ACC112 (cell line): ENCODE results near the gene IRS4.
A peak's percentile ranks its signal among the peaks of the same experiment; 100 is the strongest.

ENCODE experiments used
- H2AFZ ChIP-seq: fragments of 200-600 bp; sonication (generic); one replicate; pipeline ENCODE4 v1.6.0; 2017; ENCODE audit warnings: antibody characterized with exemption, low read length; ENCODE audit not compliant: unreplicated experiment
- H3K27ac ChIP-seq: fragments of 200-600 bp; sonication (generic); 2 replicates; pipeline ENCODE4 v1.5.1; 2014; ENCODE audit warnings: low read depth, mild to moderate bottlenecking, antibody characterized with exemption, low read length, moderate library complexity
- H3K27me3 ChIP-seq: fragments of 200-600 bp; sonication (generic); 2 replicates; pipeline ENCODE4 v1.6.1; 2014; ENCODE audit warnings: mild to moderate bottlenecking, antibody characterized with exemption, low read length, moderate library complexity, mixed read lengths; ENCODE audit not compliant: insufficient read depth
- H3K36me3 ChIP-seq: fragments of 200-600 bp; sonication (generic); 2 replicates; pipeline ENCODE4 v1.6.1; 2016; ENCODE audit warnings: mild to moderate bottlenecking, antibody characterized with exemption, low read length, moderate library complexity, mixed read lengths; ENCODE audit not compliant: insufficient read depth
- H3K4me1 ChIP-seq: fragments of 200-600 bp; sonication (generic); one replicate; pipeline ENCODE4 v1.6.1; 2016; ENCODE audit warnings: low read length, mixed read lengths; ENCODE audit not compliant: insufficient read depth, unreplicated experiment, control insufficient read depth
- H3K4me3 ChIP-seq: fragments of 200-600 bp; sonication (generic); 2 replicates; pipeline ENCODE4 v1.5.1; 2014; ENCODE audit warnings: mild to moderate bottlenecking, low read depth, low read length
- H3K79me2 ChIP-seq: fragments of 200-600 bp; sonication (generic); one replicate; pipeline ENCODE4 v1.6.0; 2016; ENCODE audit warnings: low read length; ENCODE audit not compliant: control insufficient read depth, unreplicated experiment, insufficient read depth

The IRS4 gene

GRCh38 chrX:108726748-108727147 is 9.6 kb downstream of the IRS4 start:
- no peak overlapping the region for H3K4me3 ChIP-seq
- no peaks in the 10 kb centered on the region for H3K4me1 ChIP-seq
- H3K27me3 ChIP-seq = peaks cover 86% of the 10 kb centered on the region
- H3K27ac ChIP-seq = no peak overlapping the region
- H2AFZ ChIP-seq = no peak overlapping the region
- H3K79me2 ChIP-seq = no peaks in the 10 kb centered on the region
- H3K36me3 ChIP-seq = no peaks in the 10 kb centered on the region

DNA sequence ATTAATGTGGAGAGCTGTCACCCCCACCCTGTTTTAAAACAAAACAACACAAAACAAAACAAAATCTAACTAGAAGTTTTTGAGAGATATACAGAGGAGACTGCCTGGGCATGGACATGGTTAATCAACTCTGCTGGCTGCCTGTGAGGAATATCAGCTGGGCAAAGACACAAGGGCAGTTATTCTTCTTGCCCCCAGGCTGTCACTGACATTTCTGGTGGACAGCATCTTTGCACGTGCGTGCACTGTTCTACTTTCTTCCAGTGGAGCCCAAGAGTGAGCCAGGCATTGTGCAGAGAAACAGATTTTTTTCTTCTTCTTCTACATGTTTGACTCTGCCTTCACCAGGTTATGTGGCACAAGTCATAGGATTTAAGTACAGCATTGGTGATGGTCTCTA is 13.8 kb downstream of the IRS4 start:
- Histone ChIP-seq H3K4me3 (no peak overlapping the region), H3K27ac (no peak overlapping the region), H3K4me1 (no peaks in the 10 kb centered on the region), H3K79me2 (no peaks in the 10 kb centered on the region), H3K36me3 (no peaks in the 10 kb centered on the region), H3K27me3 (peaks cover 49% of the 10 kb centered on the region), H2AFZ (no peak overlapping the region)

DNA sequence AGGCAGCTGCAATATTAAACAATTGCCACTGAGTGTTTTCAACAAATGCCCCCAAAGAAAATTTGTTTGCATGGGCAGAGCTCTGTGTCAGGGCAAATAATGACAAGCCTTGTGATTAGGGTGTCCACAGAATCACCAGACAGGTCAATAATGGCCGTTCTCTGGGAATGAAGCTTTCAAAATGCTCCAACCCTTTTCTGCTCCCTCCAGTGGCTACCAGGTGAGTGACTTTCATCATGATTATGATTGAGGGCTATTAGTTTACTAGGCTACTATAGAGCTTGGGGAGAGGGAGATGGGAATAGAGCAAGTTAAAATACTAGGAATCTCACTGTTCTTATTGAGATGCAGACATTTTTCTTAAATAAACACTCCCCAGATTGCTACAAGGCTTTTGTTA is 23.5 kb downstream of the IRS4 start:
- Histone ChIP-seq H2AFZ (no peak overlapping the region), H3K4me1 (no peaks in the 10 kb centered on the region), H3K79me2 (no peaks in the 10 kb centered on the region), H3K27ac (no peak overlapping the region), H3K4me3 (no peak overlapping the region), H3K36me3 (no peaks in the 10 kb centered on the region), H3K27me3 (no peaks in the 10 kb centered on the region; the same call in 1 of the 2 replicates)

DNA sequence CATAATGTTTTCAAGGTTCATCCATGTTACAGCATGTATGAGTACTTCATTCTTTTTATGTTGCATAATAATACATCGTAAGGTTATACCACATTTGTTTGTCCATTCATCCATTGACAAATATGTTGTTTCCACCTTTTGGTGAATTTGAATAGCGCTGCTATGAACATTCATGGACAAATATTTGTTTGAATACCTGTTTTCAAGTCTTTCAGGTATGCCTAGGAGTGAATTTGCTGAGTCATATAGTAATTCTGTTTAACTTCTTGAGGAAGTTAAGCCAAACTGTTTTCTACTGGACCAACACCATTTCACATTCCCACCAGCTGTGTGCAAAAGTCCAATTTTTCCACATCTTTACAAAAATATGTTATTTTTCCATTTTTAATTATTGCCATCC is 31.5 kb downstream of the IRS4 start:
- Histone ChIP-seq H3K27ac (no peak overlapping the region), H3K79me2 (no peaks in the 10 kb centered on the region), H2AFZ (no peak overlapping the region), H3K4me1 (no peaks in the 10 kb centered on the region), H3K36me3 (no peaks in the 10 kb centered on the region), H3K4me3 (no peak overlapping the region), H3K27me3 (no peaks in the 10 kb centered on the region)

DNA sequence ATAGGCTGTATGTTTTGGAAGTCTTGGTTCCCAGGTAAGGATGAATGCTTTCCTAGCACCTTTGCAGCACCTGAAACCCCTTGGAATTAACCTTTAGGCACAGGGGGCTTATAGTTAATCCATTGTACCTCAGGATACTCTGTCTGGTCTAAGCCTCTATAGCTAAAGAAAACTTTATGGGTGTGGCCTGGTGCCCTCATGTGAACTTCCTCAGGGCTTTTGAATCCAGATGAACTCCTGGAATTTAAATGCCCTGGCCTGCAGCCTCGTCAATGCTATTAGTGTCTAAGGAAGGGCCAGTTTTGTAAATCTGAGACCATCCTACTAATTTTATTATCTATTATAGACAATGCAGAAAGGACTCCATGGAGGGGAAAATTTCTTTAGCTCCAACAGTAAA is 33.8 kb downstream of the IRS4 start:
- Histone ChIP-seq H3K4me1 (no peaks in the 10 kb centered on the region), H3K36me3 (no peaks in the 10 kb centered on the region), H3K4me3 (no peak overlapping the region), H3K27ac (no peak overlapping the region), H3K79me2 (no peaks in the 10 kb centered on the region), H2AFZ (no peak overlapping the region), H3K27me3 (no peaks in the 10 kb centered on the region)

DNA sequence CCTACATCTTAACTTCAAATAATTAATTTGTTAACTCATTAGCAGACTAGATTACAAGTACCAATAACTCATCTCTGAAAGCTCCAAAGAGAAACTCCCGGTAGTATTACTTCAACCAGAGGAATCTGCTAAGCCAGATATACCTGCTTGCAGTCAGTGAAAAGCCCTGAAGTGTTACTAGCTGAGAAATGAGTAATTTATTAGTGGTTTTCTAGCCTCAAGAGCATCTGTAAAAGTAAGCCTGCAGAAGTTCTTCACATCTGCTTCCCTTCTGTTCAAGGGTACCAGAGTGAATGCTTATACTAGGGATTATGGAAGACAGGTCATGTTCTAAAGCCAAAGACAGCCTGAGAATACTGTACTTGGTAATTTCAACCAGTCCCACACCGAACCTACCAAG is 34.7 kb downstream of the IRS4 start:
- H3K36me3 ChIP-seq = no peaks in the 10 kb centered on the region

DNA sequence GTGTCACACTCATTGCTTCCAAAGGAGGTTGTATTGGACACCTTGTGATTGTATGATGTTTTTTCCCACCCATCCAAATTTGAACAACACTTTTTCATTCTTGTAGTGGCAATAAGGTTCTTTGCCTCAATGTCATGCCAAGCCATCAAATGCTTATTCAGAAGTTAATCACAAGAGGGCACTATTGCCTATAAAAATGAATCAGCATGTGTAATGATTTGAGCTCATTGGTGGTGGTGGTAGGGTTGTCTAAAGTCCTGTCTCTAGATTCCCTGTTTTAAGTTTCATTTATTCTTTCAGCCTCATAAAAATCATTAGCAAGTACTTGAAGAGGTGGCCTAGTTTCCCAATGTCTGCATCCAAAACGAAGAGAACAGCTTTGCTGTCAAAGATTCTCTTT is 37.0 kb downstream of the IRS4 start:
- no peak overlapping the region for H2AFZ ChIP-seq
- no peaks in the 10 kb centered on the region for H3K27me3 ChIP-seq
- H3K4me3 ChIP-seq = no peak overlapping the region
- no peaks in the 10 kb centered on the region for H3K4me1 ChIP-seq
- no peaks in the 10 kb centered on the region for H3K36me3 ChIP-seq
- no peaks in the 10 kb centered on the region for H3K79me2 ChIP-seq
- H3K27ac ChIP-seq = no peak overlapping the region

More for the DNA sequence above, 34.7 kb downstream of the IRS4 start:
- Histone ChIP-seq H3K27me3 (no peaks in the 10 kb centered on the region), H3K79me2 (no peaks in the 10 kb centered on the region), H2AFZ (no peak overlapping the region), H3K4me1 (no peaks in the 10 kb centered on the region), H3K4me3 (no peak overlapping the region), H3K27ac (no peak overlapping the region)

- H3K4me3 ChIP-seq = no peak overlapping the region
- H3K79me2 ChIP-seq = no peaks in the 10 kb centered on the region
- no peaks in the 10 kb centered on the region for H3K27me3 ChIP-seq
- H3K4me1 ChIP-seq = no peaks in the 10 kb centered on the region
- H2AFZ ChIP-seq = no peak overlapping the region
- 0 out of 2 replicates have a peak overlapping the region, but pooled peaks have one; percentile 23 for H3K27ac ChIP-seq
- no peaks in the 10 kb centered on the region for H3K36me3 ChIP-seq
Observed at GRCh38 chrX:108696690-108697089, 39.7 kb downstream of the IRS4 start.
